HG03460 (cell line): Measurements from ENCODE around the gene NCSTN.

Experiments
- ATAC-seq: cut with Tn5 transposase; IDR thresholded peaks from one replicate; pipeline ENCODE4 v1.9.1; 2021; ENCODE audit not compliant: unreplicated experiment

NCSTN gene

DNA sequence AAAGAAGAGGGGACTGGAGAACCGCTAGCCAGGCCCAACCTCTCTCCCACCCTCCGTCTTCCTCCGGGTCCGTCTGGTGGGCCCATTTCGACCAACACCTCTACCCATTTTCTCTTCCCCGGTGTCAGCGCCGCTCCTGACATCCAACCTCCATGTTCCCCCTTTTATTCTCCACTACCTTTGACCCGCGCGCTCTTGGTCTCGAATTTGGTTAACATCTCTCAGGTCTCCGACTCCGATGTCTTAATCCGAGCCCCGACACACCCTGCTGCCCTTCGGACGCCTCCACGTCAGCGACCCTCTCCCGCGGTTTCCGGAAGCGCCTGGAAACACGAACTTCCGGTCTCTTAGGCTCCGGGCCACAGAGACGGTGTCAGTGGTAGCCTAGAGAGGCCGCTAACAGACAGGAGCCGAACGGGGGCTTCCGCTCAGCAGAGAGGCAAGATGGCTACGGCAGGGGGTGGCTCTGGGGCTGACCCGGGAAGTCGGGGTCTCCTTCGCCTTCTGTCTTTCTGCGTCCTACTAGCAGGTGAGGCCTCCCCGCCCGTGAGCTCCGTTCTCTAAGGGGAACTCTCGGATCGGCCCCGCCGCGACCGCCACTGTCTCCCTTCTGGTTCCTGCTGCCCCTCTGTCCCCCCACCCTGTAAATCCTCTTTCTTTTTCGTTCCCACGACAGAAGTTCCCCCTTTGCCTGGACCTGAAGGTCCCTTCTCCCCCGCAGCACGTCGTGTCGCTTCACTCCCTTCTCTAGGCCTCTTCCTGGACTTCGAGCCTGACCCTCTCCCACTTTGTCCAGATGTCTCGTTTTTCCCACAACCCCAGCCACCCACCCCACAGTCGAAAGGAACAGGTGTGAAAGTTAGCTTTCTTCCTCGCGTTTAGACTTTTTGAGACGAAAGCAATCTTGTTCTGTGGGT, at the start of gene NCSTN, which contains the start of gene COPA:
Gene NCSTN, plus strand, starts transcription at position 431 of the 917 bp plus-strand sequence. Its CDS starts 14 bp downstream, at position 445.
Gene COPA, minus strand, starts transcription at position 298 of the 917 bp plus-strand sequence. Its CDS starts 80 bp downstream, at position 218.
- ATAC-seq: peak; percentile 97

DNA sequence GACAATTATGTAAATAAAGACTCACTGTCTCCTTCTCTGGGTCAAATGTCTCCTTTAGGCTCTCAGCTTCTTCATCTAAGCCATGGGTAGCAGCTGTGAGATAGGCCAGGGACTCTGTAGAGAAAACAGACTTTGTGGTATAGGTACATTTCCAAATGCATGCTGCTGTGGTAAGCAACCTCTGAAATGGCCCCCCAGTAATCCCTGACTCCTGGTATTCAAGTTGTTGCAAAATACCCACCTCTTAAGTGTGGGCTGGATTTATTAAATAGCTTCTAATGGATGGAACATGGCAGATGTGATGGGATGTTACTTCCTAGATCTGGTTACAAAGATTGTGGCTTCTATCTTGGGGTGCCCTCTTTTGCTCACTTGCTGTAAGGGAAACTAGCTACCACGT, 47.1 kb upstream of the NCSTN start:
- ATAC-seq: no peak

DNA sequence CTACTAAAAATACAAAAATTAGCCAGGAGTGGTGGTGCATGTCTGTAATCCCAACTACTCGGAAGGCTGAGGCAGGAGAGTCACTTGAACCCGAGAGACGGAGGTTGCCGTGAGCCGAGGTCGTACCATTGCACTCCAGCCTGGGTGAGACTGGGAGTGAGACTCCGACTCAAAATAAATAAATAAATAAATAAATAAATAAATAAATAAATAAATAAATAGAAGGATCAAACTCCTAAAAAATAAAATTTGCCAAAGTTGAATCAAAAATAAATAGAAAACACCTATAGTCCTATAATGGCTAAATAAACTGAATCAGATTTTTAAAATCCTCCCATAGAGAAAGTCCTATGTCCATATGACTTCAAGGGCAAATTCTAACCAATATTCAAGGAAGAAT, 43.0 kb upstream of the NCSTN start:
- ATAC-seq: no peak

DNA sequence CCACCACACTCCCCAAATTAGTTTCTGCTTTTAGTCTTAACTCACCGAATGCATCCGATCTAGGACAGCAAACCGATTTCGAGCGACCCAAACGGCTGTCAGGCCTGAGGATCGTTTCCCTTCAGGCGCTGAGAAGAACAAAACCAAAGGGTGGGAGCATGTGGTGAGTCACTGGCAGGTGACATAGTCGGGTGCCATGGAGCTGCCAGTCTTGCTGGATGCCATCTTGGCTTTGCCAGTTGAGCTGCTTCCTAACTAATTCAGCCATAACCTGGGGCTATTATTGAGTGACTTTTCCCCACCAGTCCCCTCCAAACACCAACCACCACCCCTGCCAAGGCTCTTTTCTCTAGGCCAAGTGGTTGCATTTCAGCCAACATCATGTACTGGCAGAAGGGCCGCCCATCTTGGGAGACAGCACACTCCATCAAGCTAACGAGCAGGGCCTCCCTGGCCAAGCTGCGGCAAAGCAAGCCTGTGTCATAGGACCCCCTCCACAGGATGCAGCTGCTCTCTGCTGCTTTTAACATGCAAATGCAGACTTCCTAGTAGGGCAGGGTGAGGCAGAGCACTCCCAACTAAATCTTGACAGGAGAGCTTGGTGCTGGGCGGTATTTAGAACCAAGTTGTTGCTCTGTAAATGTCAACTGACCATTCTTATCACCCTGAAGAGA, 35.9 kb upstream of the NCSTN start:
- ATAC-seq: no peak

DNA sequence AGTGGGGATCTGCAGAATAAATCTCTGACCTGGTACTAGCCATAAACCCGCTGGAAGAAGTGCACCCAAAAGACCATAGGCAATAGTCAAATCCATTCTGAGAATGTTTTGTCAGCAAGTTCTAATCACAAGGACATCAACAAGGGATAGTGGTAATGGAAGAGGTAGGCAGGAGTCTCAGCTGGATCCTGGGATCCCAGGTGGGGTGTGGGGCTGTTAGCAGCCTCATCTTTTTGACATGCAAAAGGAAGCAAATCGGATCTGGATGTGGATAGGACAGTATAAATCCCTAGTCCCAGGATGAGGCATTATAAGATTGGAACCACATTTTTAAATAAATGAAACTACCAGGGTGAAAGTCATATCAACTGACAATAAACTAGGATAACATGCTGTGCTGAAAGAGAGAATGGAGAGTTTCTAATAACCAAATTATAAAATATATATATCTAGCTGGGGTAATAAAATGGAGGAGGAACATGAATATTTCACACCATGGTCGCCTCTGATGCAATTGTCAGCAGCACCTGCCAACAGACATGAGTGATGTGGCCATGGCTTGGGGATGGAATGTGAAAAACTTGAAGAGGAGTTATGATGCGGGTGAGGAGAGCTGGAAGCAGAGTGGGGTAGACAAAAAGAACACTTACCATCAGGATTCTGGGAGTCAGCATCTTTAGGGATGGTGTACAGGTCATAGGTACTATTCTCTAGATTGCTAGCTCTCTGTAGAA, 34.6 kb upstream of the NCSTN start:
- no peak for ATAC-seq

DNA sequence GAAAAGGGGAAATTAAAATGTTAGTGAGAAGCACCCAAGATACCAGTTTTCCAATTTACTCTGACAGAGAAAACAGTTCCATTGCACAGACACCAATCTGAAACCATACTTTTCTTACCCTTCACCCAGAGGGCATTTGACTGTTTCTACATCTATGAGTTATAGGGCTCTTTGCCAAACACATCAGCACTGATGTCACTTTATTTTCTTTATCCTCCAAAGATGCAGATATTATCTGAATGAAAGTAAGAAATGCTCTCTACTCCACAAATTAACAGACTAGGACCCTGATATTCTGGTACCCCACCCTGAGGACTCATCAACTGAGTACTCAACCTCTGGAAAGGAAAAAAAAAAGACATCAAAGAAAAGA, 34.0 kb upstream of the NCSTN start:
- no peak for ATAC-seq

DNA sequence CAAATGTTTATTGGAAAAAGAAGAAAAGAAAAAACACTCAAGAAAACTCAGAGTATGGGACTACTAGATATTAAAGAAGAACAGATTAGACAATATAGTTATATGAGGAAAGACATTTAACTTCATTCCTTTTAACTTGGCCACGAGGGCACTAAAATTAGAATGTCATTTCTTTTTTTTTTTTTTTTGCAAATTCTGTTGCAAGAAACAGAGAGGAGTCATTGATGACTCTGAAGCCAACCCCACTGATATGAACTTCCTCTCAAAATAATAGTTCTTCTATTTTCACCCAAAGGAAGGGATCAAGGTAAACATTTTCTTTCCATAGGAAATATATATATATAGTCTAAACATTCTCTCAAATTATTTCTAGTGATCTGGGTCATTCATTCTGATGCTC, 33.6 kb upstream of the NCSTN start:
- ATAC-seq: no peak

DNA sequence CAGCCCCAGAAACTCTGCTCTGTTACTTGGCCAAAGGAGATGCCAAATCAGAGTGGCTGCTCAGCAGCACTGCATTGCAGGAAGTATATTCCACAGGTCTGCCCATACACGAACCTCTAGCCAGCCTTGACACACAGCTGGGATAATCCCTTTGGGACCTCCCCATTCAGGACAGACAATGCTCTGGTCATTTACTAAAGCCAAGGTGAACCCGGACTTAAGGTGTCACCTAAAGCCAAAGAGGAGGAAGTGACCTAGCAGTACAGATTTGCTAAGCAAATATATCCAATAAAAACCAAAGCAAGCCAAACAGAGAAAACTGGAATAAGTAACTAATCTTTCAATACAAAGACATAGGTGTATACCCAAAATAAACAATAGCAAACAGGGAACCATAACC, 27.8 kb upstream of the NCSTN start:
- no peak for ATAC-seq

DNA sequence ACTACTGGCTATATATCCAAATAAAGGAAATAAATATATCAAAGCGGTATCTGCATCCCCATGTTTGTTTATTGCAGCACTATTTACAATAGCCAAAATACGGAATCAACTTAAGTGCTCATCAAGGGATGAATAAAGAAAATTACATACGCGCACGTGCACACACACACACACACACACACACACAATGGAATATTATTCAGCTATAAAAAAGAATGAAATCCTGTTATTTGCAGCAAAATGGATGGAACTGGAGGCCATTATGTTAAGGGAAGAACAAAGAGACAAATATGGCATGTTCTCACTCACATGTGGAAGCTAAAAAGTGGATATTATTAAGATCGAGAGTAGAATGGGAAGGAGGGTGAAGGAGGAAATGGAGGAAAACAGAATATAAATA, 20.4 kb upstream of the NCSTN start:
- ATAC-seq: no peak

DNA sequence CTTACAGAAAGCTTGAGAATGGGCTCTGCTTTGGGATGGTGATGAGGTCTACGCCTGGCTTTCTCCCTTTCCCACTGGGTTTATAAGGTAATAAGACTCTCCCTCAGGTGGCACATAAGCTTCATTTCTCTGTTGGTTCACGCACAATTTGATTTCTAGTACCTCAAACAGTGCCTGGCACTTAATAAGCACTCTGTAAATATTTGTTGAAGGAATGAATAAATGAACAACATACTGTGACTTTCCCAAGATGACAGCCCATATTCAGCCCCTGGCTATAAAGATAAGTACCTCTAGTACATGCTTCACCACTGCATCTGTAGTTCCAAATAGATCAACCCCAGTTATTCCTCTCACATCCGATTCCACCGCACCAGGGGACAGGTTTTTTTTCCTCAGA, 17.9 kb upstream of the NCSTN start:
- ATAC-seq: no peak

DNA sequence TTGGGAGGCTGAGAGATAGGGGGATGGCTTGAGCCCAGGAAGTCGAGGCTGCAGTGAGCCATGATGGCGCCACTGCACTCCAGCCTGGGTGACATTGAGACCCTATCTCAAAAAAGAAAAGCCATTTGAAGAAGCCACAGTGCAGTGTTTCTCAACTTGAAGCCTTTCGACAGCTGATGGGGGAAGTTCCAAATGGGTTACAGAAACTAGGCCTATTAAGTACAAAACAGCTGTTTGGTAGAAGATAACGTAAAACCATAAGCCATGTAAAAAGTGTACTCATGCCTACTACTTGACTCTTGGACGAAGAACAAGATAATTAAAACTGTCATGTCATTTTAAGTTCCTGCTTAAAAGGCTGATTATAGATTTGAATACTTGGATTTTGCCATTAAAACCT, 16.8 kb upstream of the NCSTN start:
- ATAC-seq: no peak

DNA sequence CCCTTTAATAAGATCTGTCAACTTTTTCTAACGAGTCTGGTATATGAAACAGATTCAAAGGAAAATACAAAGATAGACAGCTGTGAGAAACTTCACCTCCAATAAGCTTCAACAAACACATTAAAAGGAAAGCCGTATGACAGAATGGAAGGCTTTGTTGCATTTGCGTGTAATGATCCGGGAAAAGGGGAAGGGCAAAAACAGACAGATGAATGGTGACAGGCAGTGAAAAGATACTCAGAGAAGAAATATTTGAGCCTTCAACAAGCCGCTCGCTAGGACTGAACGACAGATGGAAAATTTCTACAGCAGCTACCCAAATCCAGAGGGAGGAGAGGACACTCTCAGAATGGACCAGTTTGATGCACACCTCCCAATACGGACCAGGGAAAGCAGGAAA, 15.0 kb upstream of the NCSTN start:
- no peak for ATAC-seq

DNA sequence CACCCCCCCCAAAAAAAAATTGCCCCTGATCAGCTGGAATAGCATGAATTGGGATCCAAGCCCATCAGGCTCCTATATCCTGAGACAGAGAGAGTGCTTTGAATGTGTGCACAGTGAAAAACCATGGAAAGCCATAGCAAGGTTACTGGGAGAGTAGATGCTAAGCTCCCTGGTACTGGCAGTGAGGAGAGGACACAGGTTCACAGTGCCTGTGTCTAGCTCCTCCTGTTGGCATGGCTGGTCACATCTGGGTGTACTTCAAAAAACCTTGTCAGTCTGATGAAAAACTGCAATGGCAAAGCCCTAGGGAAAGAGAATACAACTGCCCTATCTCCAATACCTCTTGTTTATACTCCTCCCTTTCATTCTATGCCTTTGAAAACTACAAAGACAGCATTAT, 13.1 kb upstream of the NCSTN start:
- no peak for ATAC-seq

DNA sequence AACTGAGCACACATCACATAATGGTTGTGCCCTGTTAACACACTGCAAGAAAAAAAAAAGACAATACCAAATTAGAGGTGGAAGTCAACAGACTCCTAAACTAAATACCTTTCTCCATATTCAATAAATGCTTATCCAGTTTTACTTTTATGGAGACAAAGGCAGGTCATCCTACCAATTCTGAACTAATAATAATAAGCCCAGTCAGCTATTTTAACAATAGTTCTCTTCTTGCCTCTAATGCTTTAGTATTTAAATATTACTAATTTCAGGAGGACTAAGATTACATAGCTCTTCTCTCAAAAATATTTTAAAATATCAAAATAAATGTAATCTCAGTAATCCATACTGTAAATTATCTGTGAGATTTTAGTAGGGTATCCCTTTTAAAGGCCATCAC, 10.7 kb upstream of the NCSTN start:
- no peak for ATAC-seq

DNA sequence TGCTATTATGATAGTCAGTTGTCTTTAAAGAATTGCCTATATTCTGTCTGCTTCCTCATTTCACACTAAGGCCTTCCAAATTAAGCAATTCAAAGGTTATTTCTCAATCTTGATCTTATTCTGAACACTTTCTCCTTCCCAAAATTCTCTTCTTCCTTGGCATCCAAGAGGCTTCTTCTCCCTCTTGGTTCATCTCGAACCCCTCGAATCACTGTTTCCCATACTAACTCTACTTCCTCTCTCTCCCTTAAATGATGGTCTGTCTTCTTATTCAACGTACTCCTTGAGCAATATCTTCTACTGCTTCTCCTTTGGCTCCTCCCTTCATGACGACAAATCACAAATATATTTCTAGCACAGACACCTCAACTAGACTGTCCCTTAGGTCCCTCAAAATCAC, 4.6 kb upstream of the NCSTN start:
- ATAC-seq: no peak

DNA sequence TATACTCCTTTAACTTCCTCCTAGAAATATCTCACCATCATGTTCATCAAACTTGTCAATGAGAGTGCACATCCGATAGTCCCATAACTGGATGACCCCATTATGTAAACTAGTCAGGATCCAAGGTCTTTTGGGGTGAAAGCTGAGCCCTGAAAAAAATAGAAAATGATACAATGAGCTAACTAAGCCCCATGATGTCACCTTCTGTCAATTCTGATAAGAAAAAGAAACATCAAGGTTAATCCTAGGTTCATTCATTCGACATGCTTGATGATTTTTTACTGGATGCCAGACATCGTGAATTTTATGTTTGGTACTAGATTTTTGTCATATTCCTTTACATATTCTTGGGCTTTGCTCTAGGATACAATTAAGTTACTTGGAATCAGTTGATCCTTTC, 3.0 kb upstream of the NCSTN start:
- no peak for ATAC-seq

DNA sequence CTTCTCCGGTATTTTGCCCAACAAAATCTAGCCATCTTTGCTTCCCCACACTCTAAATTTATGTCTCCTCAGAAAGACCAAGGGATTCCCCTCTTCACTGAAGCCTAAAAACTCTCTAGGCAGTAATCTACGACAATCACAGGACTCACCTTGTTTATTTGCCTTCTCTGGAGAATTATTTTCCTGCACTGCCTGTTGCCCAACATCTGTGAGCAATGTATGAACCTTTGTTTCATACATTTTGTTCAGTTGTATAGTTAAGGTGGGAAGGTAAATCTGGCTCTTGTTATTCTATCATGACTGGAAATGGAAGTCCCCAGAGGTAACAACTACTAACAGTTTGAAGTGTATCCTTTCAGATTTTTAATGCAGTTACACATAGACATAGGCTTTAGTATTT, 2.3 kb upstream of the NCSTN start:
- ATAC-seq: no peak

DNA sequence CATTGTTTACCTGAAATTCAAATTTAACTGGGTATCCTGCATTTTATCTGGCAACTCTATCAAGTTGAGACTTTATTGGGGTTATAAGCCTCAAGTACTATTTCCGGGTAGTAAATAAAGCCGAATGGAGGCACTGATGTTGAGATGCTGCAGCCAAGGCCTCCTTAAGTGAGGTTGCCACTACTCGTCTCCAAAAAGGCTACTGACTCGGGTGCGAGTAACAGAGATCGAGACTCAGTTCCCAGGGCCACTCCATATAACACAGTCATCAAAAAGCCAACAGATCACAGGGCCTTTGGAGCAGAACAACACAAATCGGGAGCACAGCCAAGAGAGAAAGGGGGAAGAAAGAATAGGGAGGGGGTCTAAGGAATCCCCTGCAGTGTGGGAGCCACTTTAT, 657 bp upstream of the NCSTN start:
- no peak for ATAC-seq

DNA sequence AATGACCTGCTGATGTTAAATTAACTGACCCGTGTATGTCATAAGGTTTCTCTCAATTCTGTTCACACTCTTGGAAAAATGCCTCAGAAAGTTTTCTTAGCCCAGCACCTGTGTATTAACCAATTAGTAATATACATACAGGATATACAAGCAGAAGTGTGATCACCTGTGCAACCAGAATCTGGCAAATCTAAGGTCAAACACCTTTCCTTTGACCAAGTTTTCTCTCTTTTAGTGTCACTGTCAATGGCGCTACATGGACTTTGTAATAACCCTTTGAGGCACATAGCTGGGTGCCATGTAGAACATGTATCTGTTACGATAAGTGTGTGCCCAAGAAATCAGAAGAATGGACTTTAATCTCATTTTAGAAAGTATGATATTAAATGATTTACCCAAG, 1.1 kb downstream of the NCSTN start:
- ATAC-seq: no peak

DNA sequence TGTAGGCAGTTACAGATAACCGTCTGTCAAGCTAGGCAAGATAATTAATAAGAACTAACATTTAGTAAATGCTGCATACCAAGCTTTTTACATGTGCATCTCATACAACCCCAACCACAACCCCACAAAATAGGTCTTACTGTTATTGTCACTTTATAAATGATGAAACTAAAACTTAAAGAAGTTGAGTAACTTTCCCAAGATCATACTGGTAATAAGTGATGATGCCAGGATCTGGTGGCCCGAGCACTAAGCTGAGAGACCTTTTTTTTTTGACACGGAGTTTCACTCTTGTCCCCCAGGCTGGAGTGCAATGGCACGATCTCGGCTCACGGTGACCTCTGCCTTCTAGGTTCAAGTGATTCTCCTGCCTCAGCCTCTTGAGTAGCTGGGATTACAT, 1.8 kb downstream of the NCSTN start:
- ATAC-seq: no peak

DNA sequence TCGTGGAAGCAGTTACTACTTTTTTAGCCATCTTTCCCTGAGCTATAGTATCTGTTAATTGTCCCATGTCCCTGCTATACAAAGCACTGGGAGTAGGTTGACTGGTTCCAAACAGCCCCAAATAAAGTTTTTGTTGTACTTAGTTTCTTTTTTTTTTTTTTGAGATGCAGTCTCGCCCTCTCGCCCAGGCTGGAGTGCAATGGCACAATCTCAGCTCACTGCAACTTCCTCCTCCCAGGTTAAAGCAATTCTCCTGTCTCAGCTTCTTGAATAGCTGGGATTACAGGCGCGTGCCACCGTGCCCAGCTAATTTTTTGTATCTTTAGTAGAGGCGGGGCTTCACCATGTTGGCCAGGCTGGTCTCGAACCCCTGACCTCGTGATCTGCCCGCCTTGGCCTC, 3.3 kb downstream of the NCSTN start:
- no peak for ATAC-seq

DNA sequence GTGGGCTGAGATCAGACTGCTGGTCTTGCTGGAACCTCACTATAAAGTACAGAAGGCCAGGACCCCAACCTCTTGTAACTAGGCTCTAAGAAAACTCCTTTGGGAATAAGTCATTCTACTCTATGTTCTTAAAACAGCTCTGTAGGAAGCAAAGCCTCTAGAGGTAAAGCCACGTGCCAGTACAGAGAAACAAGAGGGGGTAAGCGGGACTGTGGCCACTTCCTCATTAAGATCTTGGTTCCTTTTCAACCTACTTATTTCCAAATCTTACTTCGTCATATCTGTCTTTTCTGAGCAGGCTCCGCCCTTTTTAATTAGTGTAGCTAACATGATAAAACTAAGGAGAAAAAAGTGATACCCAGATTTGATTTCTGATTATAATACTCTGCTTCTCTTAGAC, 3.8 kb downstream of the NCSTN start:
- peak; percentile 41 for ATAC-seq
